ENCODE measurements around the gene ZNF331. TPM values are rescaled to one million over a fixed set of nuclear protein-coding genes. Genes with fewer than 3 reads are reported as not detected.

ZNF331 gene
- polyA plus RNA-seq, 1 donor, result 13.1 TPM

DNA sequence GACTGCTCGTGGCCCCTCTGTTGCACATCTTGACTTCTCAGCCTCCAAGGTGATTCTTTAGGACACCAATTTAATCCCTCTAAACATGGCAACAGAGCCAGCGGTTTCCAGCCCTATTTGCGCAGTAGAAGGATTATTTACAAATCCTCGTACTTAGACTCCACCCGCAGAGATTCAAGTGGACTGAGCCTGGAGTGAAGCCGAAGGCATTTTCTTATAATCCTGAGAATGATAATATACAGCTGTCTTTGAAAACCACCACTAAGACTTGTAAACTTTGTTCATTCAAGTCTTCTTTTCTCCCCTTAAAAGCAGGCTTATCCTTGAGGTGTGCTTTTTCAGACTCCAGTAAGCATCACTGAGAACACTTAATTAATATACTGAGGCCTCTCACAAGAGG lies 89.0 kb downstream of the ZNF331 start:
- no peak for DNase-seq (ENCODE audit: low read depth)

Other genes with a start within 250 kb of the ZNF331 start
- gene ZNF845, start 204.4 kb upstream of the ZNF331 start, polyA plus RNA-seq (ENCODE audit: insufficient read length), result 5.1 TPM
- 5.8 TPM for gene ZNF525, start 172.4 kb upstream of the ZNF331 start, polyA plus RNA-seq (ENCODE audit: insufficient read length)
- 10.4 TPM for gene ZNF765, start 143.0 kb upstream of the ZNF331 start, polyA plus RNA-seq (ENCODE audit: insufficient read length)
- 9.5 TPM for gene ZNF761, start 106.2 kb upstream of the ZNF331 start, polyA plus RNA-seq (ENCODE audit: insufficient read length)
- 3.0 TPM for gene ZNF813, start 70.4 kb upstream of the ZNF331 start, polyA plus RNA-seq (ENCODE audit: insufficient read length)
- 0.24 TPM for gene DPRX, start 93.9 kb downstream of the ZNF331 start, polyA plus RNA-seq (ENCODE audit: insufficient read length)